Mesendoderm (in vitro differentiated cells): Measurements from ENCODE around the gene RALBP1.

ENCODE experiments used
- DNase-seq: peaks from one replicate; pipeline ENCODE4 v3.0.0; 2013
- H2AK5ac ChIP-seq: 2 replicates; pipeline ENCODE4 v1.6.1; 2013; ENCODE audit warnings: low read length, inconsistent platforms
- H2BK120ac ChIP-seq: 2 replicates; pipeline ENCODE4 v1.6.1; 2013; ENCODE audit warnings: low read depth, mild to moderate bottlenecking, low read length, moderate library complexity, mixed read lengths
- H2BK15ac ChIP-seq: replicated peaks from 2 replicates; pipeline ENCODE4 v1.6.1; 2013; ENCODE audit warnings: low read depth, mild to moderate bottlenecking, moderate library complexity
- H2BK5ac ChIP-seq: 2 replicates; pipeline ENCODE4 v1.6.1; 2013; ENCODE audit warnings: low read length, inconsistent platforms
- H3K18ac ChIP-seq: 2 replicates; pipeline ENCODE4 v1.6.1; 2013; ENCODE audit warnings: mild to moderate bottlenecking, low read length, mixed read lengths
- H3K23ac ChIP-seq: one replicate; pipeline ENCODE4 v1.6.1; 2013; ENCODE audit warnings: low read length
- H3K27ac ChIP-seq: 2 replicates; pipeline ENCODE4 v1.5.1; 2013; ENCODE audit warnings: low read depth, mild to moderate bottlenecking, inconsistent platforms, low read length, moderate library complexity
- H3K27me3 ChIP-seq: 2 replicates; pipeline ENCODE4 v1.6.1; 2013; ENCODE audit warnings: low read length, control low read depth, mild to moderate bottlenecking, inconsistent platforms; ENCODE audit not compliant: insufficient read depth, poor library complexity
- H3K36me3 ChIP-seq: 2 replicates; pipeline ENCODE4 v1.6.1; 2013; ENCODE audit warnings: low read length, inconsistent platforms; ENCODE audit not compliant: control insufficient read depth, insufficient read depth
- H3K4ac ChIP-seq: one replicate; pipeline ENCODE4 v1.6.1; 2013; ENCODE audit warnings: low read depth, mild to moderate bottlenecking, low read length, moderate library complexity
- H3K4me1 ChIP-seq: 2 replicates; pipeline ENCODE4 v1.6.1; 2013; ENCODE audit warnings: low read depth, low read length, inconsistent platforms; ENCODE audit not compliant: control insufficient read depth
- H3K4me2 ChIP-seq: 2 replicates; pipeline ENCODE4 v1.6.1; 2013; ENCODE audit warnings: low read length
- H3K4me3 ChIP-seq: 2 replicates; pipeline ENCODE4 v1.5.1; 2013; ENCODE audit warnings: mild to moderate bottlenecking, low read length
- H3K56ac ChIP-seq: one replicate; pipeline ENCODE4 v1.6.1; 2013; ENCODE audit warnings: low read length
- H3K79me1 ChIP-seq: 2 replicates; pipeline ENCODE4 v1.6.1; 2013; ENCODE audit warnings: low read length, inconsistent platforms
- H3K79me2 ChIP-seq: 2 replicates; pipeline ENCODE4 v1.6.1; 2013; ENCODE audit warnings: mild to moderate bottlenecking, low read length; ENCODE audit not compliant: control insufficient read depth, insufficient read depth
- H3K9ac ChIP-seq: 2 replicates; pipeline ENCODE4 v1.6.1; 2013; ENCODE audit warnings: low read length, inconsistent platforms
- H4K5ac ChIP-seq: one replicate; pipeline ENCODE4 v1.6.1; 2013; ENCODE audit warnings: low read length
- H4K8ac ChIP-seq: one replicate; pipeline ENCODE4 v1.6.1; 2013; ENCODE audit warnings: low read depth, mild to moderate bottlenecking, control low read depth, low read length, moderate library complexity
- WGBS: extraction: QIAGEN DNeasy Blood & Tissue Kit; methylation state at CpG from one replicate; pipeline ENCODE4 v1.1.7; 2013; ENCODE audit warnings: low lambda C conversion rate, missing lambda C conversion rate; ENCODE audit not compliant: insufficient coverage; ENCODE audit errors: extremely low coverage; 5-methylcytosine and 5-hydroxymethylcytosine counted together

Gene RALBP1

DNA sequence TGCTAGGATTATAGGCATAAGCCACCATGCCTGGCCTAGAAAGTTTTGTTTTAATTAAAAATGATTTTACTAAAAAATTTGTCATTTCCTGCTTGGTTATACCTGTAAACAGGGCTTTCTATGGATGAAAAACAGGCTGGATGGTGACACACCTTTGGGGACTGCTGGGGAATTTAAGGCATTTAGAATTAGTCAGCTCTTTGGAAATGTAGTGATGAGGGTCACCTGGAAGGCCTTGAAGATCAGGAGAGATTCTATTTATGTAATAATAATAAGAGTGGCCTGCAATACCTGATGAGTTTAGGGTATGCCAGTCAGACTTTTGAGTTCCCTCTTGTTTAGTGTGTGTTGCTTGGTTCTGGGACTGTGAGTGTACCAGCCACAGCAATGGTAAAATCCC is 51.1 kb downstream of the RALBP1 start:
- H2BK120ac ChIP-seq, result no peak overlapping the region
- no peak overlapping the region for H2BK15ac ChIP-seq
- H4K5ac ChIP-seq, result no peak overlapping the region
- no peak overlapping the region for H4K8ac ChIP-seq
- H3K4ac ChIP-seq, result no peak overlapping the region
- no peaks in the 10 kb centered on the region for H3K79me2 ChIP-seq
- H3K36me3 ChIP-seq, result no peaks in the 10 kb centered on the region
- H2AK5ac ChIP-seq, result no peak overlapping the region
- no peak overlapping the region for H3K56ac ChIP-seq
- no peak overlapping the region for H3K23ac ChIP-seq
- no peak overlapping the region for H3K27ac ChIP-seq
- no peak overlapping the region for H2BK5ac ChIP-seq
- H3K4me1 ChIP-seq, result no peaks in the 10 kb centered on the region
- no peak overlapping the region for H3K4me3 ChIP-seq
- no peak overlapping the region for H3K18ac ChIP-seq
- H3K9ac ChIP-seq, result no peak overlapping the region
- no peaks in the 10 kb centered on the region for H3K79me1 ChIP-seq
- no peak overlapping the region for H3K4me2 ChIP-seq
- peak; percentile 33 for DNase-seq
- H3K27me3 ChIP-seq, result no peaks in the 10 kb centered on the region

DNA sequence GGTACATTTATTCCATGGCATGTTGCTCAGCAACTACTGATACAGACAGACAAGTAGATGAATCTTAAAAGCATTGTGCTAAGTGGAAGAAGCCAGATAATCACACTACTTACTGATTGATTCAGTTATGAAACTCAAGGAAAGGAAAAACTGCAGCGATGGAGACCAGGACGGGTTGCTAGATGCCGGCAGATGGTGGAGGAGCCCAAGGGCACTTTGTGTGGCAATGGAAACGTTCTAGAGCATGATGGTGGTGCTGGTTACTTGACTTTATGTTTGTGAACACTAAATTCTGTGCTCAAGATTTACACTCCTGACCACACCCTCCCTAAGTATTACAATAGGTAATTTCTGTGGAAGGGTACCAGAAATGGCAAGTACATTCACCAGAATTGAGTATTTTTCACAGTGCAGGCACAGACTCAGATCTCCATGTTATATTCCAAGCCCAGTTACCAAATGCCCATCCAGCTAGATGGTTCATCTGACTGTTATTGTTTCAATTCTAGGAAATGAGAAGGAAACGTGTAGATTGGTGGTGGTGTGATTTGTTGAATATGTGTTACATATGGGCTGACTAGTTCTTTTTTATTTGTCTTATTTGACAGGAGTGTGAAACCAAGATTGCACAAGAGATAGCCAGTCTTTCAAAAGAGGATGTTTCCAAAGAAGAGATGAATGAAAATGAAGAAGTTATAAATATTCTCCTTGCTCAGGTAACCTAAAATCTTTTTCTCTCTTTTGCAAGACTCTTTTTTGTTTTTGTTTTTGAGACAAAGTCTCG is 55.1 kb downstream of the RALBP1 start:
- no peak overlapping the region for H3K4me2 ChIP-seq
- H2BK120ac ChIP-seq, result no peak overlapping the region
- 100% methylated on average over 1 of the region's 6 CpGs for WGBS
- H3K18ac ChIP-seq, result no peak overlapping the region
- H3K79me2 ChIP-seq, result no peaks in the 10 kb centered on the region
- H3K9ac ChIP-seq, result no peak overlapping the region
- no peak overlapping the region for H3K4ac ChIP-seq
- H4K8ac ChIP-seq, result no peak overlapping the region
- H3K56ac ChIP-seq, result no peak overlapping the region
- no peak overlapping the region for H2BK5ac ChIP-seq
- H3K79me1 ChIP-seq, result no peaks in the 10 kb centered on the region
- no peaks in the 10 kb centered on the region for H3K27me3 ChIP-seq
- H2AK5ac ChIP-seq, result no peak overlapping the region
- H4K5ac ChIP-seq, result no peak overlapping the region
- H3K23ac ChIP-seq, result no peak overlapping the region
- peaks cover under 1% of the 10 kb centered on the region for H3K36me3 ChIP-seq
- no peak overlapping the region for H2BK15ac ChIP-seq
- DNase-seq, result no peak
- no peak overlapping the region for H3K27ac ChIP-seq
- no peak overlapping the region for H3K4me3 ChIP-seq
- H3K4me1 ChIP-seq, result no peaks in the 10 kb centered on the region

DNA sequence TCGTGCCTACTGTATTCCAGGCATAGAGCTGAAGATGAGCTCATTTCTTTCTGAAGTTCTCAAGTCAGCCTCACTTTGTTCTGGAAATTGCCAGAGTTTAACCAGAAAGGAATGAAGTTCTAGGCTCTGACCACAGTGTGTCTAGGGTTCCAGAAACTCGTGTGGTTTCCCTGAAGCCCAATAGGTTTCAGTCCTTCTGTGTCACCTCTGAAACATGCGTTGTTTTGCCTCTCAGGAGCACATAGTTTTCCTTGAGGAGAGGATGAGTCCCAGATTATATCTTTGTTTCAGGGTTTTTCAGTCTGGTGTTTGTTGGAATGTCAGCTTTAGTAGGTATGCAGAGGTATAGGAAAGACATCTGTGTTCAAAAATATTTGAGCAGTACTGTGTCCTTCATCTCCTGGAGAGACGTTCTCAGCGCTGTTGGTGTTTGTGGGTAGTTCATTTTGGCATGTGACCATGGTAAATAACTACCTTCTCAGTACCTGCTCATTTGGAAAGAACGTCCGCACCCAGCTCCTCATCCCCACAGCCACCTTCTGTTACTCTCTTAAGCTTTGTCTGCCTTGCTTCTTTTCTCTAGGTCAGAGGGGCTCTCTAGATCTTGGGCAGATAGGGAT is 56.6 kb downstream of the RALBP1 start:
- no peak overlapping the region for H3K9ac ChIP-seq
- no peak overlapping the region for H2BK120ac ChIP-seq
- H3K4me2 ChIP-seq, result no peak overlapping the region
- H3K4me3 ChIP-seq, result no peak overlapping the region
- DNase-seq, result peak; percentile 19
- H3K27ac ChIP-seq, result no peak overlapping the region
- H3K27me3 ChIP-seq, result no peaks in the 10 kb centered on the region
- no peak overlapping the region for H3K56ac ChIP-seq
- no peak overlapping the region for H4K5ac ChIP-seq
- no peak overlapping the region for H2AK5ac ChIP-seq
- no peak overlapping the region for H4K8ac ChIP-seq
- no peak overlapping the region for H2BK15ac ChIP-seq
- H3K79me1 ChIP-seq, result no peaks in the 10 kb centered on the region
- H3K18ac ChIP-seq, result no peak overlapping the region
- H3K4me1 ChIP-seq, result no peaks in the 10 kb centered on the region
- no peak overlapping the region for H3K4ac ChIP-seq
- no CpG with 5 or more reads among the region's 7 CpGs for WGBS
- no peak overlapping the region for H3K23ac ChIP-seq
- H2BK5ac ChIP-seq, result no peak overlapping the region
- H3K36me3 ChIP-seq, result peaks cover 2% of the 10 kb centered on the region
- no peaks in the 10 kb centered on the region for H3K79me2 ChIP-seq

DNA sequence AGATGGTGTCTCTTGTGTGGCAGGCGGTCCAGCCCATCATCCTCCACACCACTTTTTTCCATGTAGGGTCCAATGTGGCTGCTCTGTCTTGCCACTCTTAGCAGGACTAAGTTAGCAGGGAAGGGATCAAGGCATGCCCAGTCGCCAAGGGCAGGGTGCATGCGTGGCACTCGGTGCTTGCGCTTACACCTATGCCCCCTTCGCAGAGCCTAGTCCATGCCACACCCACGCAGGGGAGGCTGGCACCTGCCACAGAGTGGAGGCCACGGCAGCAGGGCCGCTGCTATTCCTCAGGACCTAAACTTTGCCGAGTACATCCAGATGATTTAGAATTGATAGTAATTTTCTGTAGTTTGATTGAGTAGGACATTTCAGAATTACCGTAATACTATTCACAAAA is 59.5 kb downstream of the RALBP1 start:
- H3K4me3 ChIP-seq, result no peak overlapping the region
- no peak overlapping the region for H3K4me2 ChIP-seq
- H3K4me1 ChIP-seq, result no peaks in the 10 kb centered on the region
- H3K36me3 ChIP-seq, result peaks cover 2% of the 10 kb centered on the region
- H3K79me2 ChIP-seq, result no peaks in the 10 kb centered on the region
- H2BK5ac ChIP-seq, result no peak overlapping the region
- H3K27me3 ChIP-seq, result no peaks in the 10 kb centered on the region
- no peak overlapping the region for H2BK15ac ChIP-seq
- no peak overlapping the region for H3K56ac ChIP-seq
- no peak overlapping the region for H3K27ac ChIP-seq
- no peaks in the 10 kb centered on the region for H3K79me1 ChIP-seq
- no peak overlapping the region for H3K9ac ChIP-seq
- H3K4ac ChIP-seq, result no peak overlapping the region
- no CpG with 5 or more reads among the region's 11 CpGs for WGBS
- no peak overlapping the region for H3K23ac ChIP-seq
- H4K8ac ChIP-seq, result no peak overlapping the region
- no peak overlapping the region for H3K18ac ChIP-seq
- H2AK5ac ChIP-seq, result no peak overlapping the region
- DNase-seq, result no peak
- H2BK120ac ChIP-seq, result no peak overlapping the region
- no peak overlapping the region for H4K5ac ChIP-seq

DNA sequence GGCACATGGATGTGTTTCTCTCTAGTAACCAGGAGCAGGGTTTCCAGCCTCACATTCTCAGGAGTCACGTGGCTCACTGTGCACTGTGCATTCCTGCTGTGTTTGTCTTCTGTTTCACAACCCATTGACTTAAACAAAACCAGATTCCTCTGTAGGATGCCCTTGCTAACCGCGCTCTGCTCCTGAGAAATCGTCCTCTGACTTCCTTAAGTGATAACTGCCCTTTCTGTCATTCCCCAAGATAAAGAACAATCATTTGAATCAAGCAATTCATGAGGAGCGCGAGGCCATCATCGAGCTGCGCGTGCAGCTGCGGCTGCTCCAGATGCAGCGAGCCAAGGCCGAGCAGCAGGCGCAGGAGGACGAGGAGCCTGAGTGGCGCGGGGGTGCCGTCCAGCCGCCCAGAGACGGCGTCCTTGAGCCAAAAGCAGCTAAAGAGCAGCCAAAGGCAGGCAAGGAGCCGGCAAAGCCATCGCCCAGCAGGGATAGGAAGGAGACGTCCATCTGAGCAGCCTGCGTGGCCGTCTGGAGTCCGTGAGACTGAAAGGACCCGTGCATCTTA is 60.2 kb downstream of the RALBP1 start:
- H3K4me1 ChIP-seq, result no peaks in the 10 kb centered on the region
- no peak for DNase-seq
- no peak overlapping the region for H4K8ac ChIP-seq
- H2BK5ac ChIP-seq, result no peak overlapping the region
- H3K36me3 ChIP-seq, result peaks cover 2% of the 10 kb centered on the region
- H3K56ac ChIP-seq, result no peak overlapping the region
- H3K4me3 ChIP-seq, result no peak overlapping the region
- H3K79me2 ChIP-seq, result no peaks in the 10 kb centered on the region
- no peaks in the 10 kb centered on the region for H3K27me3 ChIP-seq
- H2BK15ac ChIP-seq, result no peak overlapping the region
- H3K4me2 ChIP-seq, result no peak overlapping the region
- no peak overlapping the region for H2BK120ac ChIP-seq
- H4K5ac ChIP-seq, result no peak overlapping the region
- H3K79me1 ChIP-seq, result no peaks in the 10 kb centered on the region
- H3K18ac ChIP-seq, result no peak overlapping the region
- H3K23ac ChIP-seq, result no peak overlapping the region
- no CpG with 5 or more reads among the region's 27 CpGs for WGBS
- no peak overlapping the region for H3K27ac ChIP-seq
- H3K4ac ChIP-seq, result no peak overlapping the region
- no peak overlapping the region for H3K9ac ChIP-seq
- no peak overlapping the region for H2AK5ac ChIP-seq
